Anterior cingulate cortex (tissue), 58 donors: ENCODE measurements around the gene THSD4.

Source experiments
- DNase-seq, 58 donors: peaks; one replicate each; lab custom pipeline; 2025; lab: John Stamatoyannopoulos, UW

Gene THSD4

DNA sequence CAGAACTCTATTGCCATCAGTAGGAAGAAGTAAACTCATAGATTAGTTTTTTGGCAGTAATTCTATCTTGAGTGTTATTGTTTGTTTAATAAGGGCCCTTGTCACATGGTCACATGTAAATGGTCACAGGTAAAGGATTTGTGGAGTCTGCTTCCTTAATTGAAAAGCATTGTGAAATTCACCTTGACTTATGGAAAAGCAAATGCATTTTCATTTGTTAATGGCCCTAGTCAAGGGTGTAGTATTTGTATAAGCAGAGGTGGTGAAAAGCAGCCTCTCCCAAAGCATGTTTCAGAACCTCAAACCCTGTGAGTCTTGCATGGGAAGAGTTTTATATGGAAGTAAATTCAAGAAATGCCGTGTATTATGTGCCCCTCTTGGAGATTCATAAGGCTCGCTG is 497.6 kb downstream of the THSD4 start:
- DNase-seq, result no peak

DNA sequence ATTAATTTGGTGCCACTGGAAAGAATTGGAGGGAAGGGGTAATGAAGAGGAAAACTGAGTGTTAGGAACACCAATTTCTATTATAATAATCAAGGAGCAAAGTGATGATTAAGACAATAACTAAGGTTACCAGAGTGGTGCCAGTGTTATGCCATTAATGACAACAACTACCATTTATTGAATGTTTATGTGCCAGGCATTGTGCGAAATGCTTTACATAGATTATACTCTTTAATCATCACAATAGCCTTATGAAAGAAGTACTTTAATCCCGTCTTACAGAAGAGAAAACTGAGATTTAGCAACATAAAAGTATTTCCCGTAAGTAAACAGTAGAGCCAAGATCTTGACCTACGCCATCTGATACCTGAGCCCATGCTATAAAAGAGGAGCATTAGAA is 507.8 kb downstream of the THSD4 start:
- no peak for DNase-seq

DNA sequence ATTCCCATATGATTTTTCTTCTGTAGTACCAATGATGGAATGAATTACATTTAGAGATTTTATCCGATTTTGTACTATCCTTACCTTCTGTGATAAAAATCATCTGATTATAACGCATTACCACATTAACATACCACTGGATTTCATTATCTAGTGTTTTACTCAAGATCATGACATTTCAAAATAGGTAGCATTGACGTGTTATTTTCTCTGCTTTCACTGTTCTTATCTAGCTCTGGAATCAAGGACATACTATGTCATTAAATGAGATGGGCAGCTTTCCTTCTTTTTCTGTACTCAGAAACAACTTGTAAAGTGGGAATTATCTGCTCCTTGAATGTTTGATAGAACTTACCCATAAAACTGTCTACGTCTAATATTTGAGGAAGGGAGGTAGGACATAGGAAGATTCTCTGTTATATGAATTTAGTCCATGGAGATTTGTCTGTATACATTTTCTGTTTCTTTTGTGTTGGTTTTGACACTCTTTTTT is 511.4 kb downstream of the THSD4 start:
- no peak for DNase-seq

DNA sequence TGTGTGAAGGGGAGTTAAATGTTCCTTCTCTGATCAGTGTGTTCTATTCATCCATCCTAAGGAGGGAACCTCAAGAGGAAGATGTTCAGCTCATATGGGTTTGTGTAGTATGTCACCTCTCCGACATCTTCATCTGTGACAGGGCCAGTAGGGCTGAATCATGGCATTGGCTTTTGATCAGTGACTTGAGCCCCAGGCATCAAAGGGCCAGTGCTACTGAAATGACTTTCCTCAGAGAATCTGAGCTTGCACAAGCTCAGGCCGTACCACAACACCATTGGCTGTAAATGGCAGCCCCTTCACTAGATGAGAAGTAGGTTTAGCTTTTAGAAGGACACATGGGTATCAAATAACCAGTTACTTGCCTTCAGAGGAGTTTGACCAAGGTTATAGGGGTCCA is 511.9 kb downstream of the THSD4 start:
- no peak for DNase-seq

DNA sequence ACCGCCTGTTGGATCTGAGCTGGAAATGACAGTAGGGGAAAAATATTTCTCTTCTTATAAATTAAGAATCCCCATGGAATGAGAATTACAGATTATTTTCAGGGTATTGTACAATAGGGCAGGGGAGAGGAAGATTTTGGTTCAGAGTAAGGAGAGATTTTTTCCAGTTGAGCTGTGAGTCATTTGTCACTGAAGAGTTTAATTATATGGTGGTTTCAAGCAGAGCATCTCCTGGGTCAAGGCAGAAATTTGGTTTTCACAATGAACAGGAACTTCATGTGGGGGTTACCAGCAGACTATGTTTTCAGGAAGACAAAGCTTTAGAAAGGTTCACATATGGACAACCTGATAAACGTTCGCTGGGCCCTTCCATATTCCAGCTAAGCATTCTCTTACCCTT is 512.3 kb downstream of the THSD4 start:
- no peak for DNase-seq

DNA sequence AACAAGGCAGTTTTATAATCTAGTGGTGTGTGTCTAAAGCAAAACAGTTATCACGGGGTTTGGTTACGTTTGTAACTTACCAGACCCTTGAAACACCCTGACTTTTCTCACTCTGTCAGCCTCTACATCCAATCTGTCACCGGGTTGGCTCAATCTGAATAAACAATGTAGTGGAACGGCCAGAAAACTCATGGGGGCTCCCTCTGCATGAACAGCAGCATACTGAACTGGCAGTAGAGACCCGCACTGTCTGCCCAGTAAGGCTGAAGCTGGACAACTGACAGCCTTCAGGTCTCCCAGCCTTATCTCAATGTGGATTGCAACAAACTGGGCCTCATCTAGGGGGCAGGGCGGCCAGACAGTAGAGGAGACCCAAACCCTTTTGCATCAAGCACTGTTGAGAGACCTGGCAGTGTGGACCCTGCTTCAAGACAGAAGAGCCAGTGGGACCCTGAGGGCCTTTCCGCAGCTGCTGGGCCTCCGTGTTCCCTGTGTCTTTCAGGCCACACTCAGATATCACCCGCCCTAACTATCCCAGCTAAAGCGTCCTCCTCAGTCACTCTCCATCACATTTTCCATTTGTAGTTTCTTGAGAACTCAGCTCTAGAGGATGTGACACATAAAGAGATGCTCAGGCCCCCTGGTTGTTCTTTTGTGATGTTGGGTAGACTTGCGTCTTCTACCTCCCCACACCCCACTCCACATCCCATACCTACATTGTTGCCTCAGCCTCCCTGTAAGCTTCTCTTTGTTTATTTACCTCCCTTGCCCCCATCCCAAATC is 513.9 kb downstream of the THSD4 start:
- DNase-seq, result no peak

DNA sequence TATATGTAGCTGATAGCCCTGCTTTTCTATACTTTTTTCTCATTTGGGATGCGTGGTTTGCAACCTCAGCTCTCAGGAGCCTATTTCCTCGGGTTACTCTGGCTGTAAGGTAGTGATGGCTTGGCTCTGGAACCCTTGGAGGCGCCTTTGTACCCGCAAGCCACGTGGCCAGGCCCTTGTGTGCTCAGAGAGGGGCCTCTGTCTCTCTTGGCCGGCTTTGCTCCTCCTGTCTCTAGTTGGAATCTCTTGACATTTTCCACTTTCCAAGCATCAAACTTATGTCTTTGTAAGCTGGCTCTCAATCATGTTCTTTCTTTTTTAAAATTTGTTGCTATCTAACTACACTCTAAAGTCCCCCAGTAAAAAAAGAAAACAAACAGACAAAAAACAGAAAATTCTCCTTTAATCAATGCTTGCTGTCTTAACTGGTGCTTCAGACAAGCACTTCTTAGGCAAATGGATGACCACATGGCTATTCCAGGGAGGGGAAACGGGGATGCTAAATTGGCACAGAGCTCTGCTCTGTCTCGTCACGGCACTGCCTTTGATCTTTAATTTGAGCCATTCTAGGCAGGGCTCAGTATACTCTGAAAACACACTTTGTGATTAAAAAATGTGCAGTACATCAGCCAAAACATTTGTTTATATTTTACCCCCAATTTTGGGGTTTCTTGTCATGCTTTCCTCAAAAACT is 514.7 kb downstream of the THSD4 start:
- DNase-seq, result peak in 6 of 58 donors; percentile 0 to 19 (median 8)

DNA sequence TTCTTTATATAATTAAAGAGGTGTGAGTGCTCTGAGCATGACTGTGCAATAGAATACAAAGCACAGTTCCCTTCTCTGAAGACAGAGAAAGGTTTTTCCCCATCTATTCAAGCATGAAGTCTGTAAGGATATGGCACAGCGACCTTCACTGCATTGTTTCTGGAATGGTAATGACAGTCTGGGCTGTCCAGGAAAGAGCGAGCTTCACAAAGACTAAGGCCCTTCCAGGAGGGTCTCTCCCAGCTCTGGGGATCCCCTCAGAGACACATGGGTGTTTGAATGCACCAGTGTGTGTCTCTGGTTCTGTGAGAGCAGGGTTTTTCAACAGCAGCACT is 515.2 kb downstream of the THSD4 start:
- DNase-seq, result no peak

DNA sequence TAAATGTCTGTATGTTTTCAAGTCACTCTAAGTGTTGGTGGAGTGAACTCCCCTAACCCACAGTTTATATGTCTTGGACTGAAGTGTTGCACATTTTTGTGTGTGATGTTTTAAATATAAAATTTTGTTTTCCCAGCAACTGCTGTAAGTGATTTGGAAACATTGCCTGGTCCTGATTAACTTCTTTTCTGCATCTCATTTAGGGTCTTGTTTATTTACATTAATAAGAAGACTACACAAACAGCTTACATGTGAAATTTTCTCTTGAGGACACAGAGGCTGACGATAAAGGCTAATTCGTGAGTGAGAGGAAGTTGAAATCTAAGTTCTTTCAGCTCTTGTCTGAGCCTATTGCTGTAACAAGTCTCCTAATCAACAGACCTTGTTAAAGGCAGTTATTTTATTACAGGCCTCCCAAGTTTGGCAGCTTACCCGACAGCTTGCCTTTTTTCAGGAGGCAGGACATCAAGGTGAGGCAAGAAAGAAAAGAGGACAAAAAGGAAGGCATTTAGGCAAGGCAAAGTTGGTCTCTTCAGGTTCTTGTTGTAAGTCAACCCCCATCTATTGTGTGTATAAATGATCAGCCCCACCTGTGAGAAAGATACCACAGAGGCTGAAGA is 517.4 kb downstream of the THSD4 start:
- DNase-seq, result no peak

DNA sequence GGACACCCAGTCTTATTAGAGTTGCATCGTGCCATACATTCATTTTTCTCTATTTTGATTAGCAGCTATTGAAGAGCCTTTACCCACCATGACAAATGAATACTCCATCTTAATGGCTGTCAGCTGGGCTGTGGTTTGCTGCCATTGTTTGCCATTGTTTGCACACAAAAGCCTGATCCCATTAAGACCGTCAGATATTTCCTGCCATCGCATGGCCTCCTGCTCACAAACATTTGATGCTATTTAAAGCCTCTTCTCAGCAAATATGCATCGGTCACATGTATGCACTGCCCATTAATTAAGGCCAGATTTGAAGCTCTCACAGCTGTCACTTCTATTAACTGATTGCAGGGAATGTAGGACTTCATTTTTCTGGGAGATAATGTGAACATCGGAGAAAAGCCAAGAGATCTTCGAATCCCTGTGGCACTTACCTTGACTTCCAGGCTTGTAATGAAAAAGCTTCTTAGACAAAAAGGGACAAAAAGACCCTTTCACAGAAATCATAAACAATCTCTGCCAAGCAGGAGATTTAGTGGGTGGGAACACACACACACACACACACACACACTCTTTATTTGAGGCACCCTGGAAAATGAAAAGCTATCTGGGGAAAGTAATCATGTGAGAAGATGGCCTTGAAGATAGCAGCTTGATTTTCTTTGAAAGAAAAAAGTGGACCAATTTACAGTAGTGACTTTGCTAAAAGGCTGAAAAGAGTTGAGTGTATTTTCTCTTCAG is 519.7 kb downstream of the THSD4 start:
- DNase-seq, result no peak

DNA sequence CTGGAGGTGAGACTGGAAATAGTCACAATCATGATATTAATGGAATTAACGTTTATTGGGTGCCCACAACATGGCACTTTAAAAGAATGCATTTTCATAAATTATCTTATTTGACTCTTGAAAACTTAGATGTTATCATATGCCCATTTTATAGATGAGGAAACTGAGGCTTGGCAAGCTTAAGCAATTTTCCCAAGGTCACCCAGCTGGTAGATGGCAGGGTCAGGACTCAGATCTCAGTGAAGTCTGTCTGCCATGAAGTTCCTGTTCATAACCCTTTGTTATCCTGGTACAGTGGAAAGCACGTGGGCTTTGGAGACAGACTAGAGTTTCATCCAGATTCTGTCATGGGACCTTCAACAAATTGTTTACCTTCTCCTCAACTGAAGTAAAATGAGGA is 520.5 kb downstream of the THSD4 start:
- no peak for DNase-seq

DNA sequence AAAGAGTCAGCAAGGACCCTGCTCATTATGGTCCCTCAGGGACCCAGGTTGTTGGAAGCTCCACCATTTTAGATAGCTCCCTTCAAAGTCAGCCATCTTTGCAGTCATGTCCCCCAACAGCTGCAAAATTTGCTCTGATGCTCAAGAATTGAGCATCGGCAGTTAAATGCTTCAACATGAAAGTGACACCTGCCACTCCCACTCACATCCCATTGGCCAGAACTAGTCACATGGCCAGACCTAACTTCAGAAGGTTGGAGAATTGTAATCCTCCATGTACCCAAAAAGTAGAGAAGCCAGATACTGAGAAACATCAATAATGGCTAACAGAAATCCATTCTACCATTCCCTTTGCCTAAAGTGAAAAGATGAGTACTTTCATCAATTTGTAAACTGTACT is 523.6 kb downstream of the THSD4 start:
- no peak for DNase-seq

DNA sequence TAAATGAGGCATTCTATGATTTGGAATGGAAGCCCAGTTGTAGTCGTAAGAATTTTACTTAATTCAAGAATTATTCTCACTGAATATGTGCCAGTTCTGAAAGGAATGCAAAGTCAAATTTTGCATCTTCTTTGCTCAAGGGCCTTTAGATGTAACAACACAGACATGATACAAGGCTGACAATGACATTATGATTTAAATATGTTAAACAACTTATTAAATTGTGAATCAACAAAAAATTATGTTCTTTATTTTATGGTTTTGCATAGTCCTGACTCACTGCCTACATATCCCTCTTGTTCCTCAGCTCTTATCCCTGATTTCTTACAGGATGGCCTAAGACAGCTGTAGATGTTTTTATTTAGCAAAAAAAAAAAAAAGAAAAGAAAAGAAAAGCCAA is 524.2 kb downstream of the THSD4 start:
- no peak for DNase-seq

DNA sequence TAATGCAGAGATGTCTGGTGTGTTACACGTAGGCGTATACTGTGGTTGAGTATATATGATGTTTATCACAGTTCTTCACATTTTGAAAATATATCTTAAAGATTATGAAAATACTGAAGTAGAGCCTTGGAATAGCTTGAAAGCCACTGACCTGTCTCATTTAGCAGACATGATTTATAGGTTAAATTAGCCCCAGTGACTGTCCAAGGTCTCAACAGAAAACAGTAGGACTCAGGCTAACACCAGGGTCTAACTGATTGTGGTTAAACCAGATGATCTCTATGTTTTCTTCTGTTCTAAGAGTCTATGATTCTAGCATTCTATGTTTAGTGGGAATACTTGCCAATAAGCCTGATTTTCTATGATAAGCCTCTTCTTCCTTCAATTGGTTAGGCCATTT is 528.6 kb downstream of the THSD4 start:
- DNase-seq, result peak in 1 of 58 donors; percentile 8

DNA sequence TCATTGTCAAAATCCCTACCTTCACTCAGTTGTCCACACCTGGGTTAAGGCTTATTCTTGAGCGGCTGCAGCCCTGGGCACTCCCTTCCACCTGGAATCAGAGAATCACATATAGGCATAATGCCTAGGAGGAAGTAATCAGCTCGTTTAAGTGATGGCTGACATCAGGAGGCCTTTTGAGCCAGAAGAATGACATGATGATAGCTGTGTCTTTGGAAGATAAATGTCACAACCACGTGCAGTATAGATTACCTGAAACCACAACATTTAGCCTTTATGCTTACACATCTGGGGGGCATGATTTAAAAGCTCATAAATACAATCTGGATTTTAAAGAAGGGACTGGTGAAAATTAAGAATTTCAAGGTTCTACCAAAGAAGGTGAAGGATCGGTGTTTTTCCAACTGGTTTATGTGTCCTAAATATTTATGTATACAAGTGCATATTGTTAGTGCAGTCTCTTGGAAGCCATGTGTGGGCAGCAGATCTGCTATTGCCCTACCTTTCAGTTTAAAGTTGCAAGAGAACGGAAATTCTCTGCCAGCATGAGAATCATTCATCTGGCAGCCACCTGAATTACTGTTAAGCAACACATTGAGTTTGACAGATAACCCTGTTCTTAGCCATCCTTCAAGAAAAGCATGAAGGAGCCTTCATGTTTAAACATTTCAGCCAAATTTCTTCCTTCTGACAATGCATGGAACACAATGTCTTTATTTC is 531.7 kb downstream of the THSD4 start:
- DNase-seq, result no peak

DNA sequence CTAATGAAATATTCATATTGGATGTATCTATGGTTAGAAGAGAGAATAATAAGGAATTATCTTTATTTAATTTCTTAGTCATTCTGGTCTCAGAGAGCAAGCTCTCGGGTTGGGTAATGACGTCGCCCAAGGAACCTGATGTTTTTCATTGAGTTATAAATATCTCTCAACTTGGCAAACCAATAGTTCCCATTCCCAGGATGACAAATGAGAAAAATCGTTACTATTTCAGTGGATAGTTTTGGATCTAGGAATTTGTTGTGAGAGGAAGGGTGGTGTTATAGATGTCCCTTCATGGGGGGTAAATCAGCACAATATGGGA is 532.2 kb downstream of the THSD4 start:
- no peak for DNase-seq

DNA sequence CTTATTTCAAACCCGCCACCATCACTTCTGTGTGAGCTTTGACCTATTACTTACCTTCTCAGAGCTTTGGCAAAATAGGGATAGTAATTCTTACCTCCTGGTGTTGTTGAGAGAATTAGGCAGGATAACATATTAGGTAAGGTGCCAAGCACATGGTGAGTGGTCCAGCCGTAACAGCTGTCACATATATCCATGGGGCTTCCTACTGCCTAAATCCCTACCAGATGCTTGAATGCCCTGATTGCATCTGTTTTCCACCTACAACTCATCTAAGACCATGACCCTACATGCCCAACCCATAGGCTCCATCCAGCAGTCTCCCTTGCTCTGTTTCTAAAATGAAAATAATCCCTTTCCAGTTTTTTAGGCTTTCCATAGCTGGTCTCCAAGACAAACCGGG is 532.8 kb downstream of the THSD4 start:
- DNase-seq, result no peak

DNA sequence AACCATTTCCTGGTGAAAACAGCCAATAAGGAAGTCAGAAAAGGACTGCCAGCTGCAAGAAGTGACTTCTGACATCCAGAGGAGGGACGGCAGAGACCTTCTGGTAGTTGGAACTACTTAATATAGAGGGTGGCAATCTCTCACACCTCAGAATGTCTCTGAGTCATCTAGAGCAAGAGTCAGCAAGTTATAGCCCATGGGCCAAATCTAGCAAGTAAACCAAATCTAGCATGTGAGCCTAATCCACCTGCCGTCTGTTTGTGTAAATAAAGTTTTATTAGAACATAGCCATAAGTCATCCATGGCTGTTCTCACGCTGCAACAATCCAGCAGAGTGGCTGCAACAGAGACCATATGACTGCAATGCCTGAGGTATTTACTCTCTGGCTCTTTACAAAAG is 534.6 kb downstream of the THSD4 start:
- DNase-seq, result no peak

DNA sequence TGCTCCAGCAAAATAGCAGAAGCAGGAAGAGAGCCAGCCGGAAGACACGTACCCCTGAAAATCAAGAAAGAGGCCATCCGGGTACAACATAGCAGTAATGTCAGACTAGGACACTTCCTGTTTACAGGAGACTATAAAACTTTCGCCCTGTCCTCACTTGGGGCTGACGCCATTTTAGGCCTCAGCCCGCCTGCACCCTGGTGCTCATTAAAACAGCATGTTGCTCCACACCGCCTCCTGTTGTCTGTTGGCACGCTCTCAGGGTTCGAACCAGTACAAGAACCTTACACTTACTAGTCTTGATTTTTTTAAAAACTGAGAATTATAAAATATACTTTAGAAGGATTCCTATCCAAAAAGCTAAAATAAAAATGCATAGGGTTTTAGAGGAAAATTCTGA is 535.3 kb downstream of the THSD4 start:
- DNase-seq, result no peak

DNA sequence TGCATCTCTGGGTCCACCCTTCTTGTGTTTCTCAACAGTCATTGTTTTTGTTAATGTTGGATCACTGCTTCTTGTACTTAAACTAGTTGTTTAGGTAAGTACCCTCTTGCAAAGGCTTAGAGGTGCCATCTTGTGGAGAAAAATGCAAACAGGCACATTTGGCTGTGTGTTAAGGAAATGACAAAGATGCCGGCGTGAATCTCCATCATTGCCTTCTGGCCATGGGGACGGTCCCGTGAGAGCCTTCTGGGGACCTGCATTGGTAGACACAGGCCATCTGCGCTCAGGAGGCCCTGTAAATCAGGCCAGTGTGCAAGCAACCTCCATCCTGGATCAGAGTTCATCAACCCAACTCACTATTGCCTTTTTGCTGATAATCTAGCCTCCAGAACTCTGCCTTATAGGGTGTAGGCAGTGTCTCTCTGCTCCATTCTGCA is 536.5 kb downstream of the THSD4 start:
- DNase-seq, result peak in 10 of 58 donors; percentile 5 to 42 (median 23)
